Testis (tissue), 3 donors: ENCODE data around the gene FNIP1. TPM values are rescaled to one million over a fixed set of nuclear protein-coding genes. Genes with fewer than 3 reads are reported as not detected.

Experiments used
- DNase-seq: peaks from one replicate; pipeline ENCODE4 v3.0.0-alpha.2; 2019
- H3K27ac ChIP-seq, 2 donors: fragments of 200-600 bp; sonication (generic); one replicate each; pipeline ENCODE4 v1.5.1; 2019
- H3K27me3 ChIP-seq: fragments of 200-600 bp; sonication (generic); one replicate; pipeline ENCODE4 v1.5.1; 2019
- H3K36me3 ChIP-seq: fragments of 200-600 bp; sonication (generic); one replicate; pipeline ENCODE4 v1.5.1; 2017; ENCODE audit warnings: low read depth; ENCODE audit errors: missing control alignments
- H3K4me1 ChIP-seq: fragments of 200-600 bp; sonication (generic); one replicate; pipeline ENCODE4 v1.5.1; 2019
- H3K4me3 ChIP-seq, 2 donors: fragments of 200-600 bp; sonication (generic); one replicate each; pipeline ENCODE4 v1.5.1; 2017 to 2019
- H3K9me3 ChIP-seq: fragments of 200-600 bp; sonication (generic); one replicate; pipeline ENCODE4 v1.5.1; 2017
- CTCF ChIP-seq, 3 experiments: fragments of 450-650 bp in 2 of 3; fragments of 200-600 bp in 1 of 3; sonication (generic) in 1 of 3; IDR thresholded peaks; one replicate each; pipeline ENCODE4 v1.5.1; 2016 to 2019; ENCODE audit warnings: antibody characterized with exemption in 3 of 3, mild to moderate bottlenecking in 2 of 3, moderate library complexity in 1 of 3
- POLR2A ChIP-seq: fragments of 450-650 bp; IDR thresholded peaks from one replicate; pipeline ENCODE4 v1.6.1; 2017; ENCODE audit warnings: antibody characterized with exemption, mild to moderate bottlenecking, moderate library complexity
- WGBS, 2 donors: methylation state at CpG; one replicate each; pipeline ENCODE4 v1.1.5; 2018; 5-methylcytosine and 5-hydroxymethylcytosine counted together
- intact Hi-C: fragments of 100-400 bp; cut with DNase I; formaldehyde crosslinking; loops from one replicate; pipeline ENCODE4 v1.15.1; 2023; ENCODE audit warnings: low total_unique reads
- polyA plus RNA-seq: library from polyadenylated mRNA; stranded (reverse); fragments of 350-450 nt; fragmentation: Illumina TruSeq; extraction: RNeasy Lipid Tissue Mini Kit (QIAGEN cat#74804); gene quantifications from one replicate; pipeline ENCODE4 v1.2.3, GENCODE V29; 2014; ENCODE audit warnings: low read depth, low replicate concordance; ENCODE audit not compliant: insufficient read depth
- total RNA-seq, 2 donors: library from RNA; depleted of rRNA; stranded (reverse); fragments of >200 nt; gene quantifications; one replicate each; pipeline ENCODE4 v1.2.3, GENCODE V29; 2016

The FNIP1 gene
- total and polyA plus RNA-seq, 3 donors from 2014 or later = 29.2 to 61.3 (median 60.1) TPM

- intact Hi-C loops = no loop called here
- Histone ChIP-seq H3K4me3 (no peak overlapping the region), H3K36me3 (no peaks in the 10 kb centered on the region), H3K27me3 (no peaks in the 10 kb centered on the region), H3K9me3 (no peaks in the 10 kb centered on the region), H3K27ac (no peak overlapping the region), H3K4me1 (peaks cover 8% of the 10 kb centered on the region)
- no peak for DNase-seq
- 97 to 98% methylated on average over 1 of the region's 1 CpG for WGBS, 2 donors
- TF ChIP-seq CTCF (IDR thresholded peaks at IDR 0.05) = no peak
- TF ChIP-seq POLR2A = no peak
These were observed 38.8 kb downstream of the FNIP1 start for GRCh38 chr5:131757830-131758519.

- TF ChIP-seq POLR2A = no peak
- no peak for TF ChIP-seq CTCF (IDR thresholded peaks at IDR 0.05)
- 73 to 81% methylated on average over 1 of the region's 1 CpG for WGBS, 2 donors
- Histone ChIP-seq H3K4me3 (no peak overlapping the region), H3K27me3 (no peaks in the 10 kb centered on the region), H3K27ac (no peak overlapping the region), H3K9me3 (no peaks in the 10 kb centered on the region), H3K4me1 (peaks cover 8% of the 10 kb centered on the region), H3K36me3 (no peaks in the 10 kb centered on the region)
- intact Hi-C loops = no loop called here
- no peak for DNase-seq
These were observed 39.9 kb downstream of the FNIP1 start for GRCh38 chr5:131756942-131757341.

- peaks cover 8% of the 10 kb centered on the region for H3K4me1 ChIP-seq
- H3K4me3 ChIP-seq = no peak overlapping the region
- DNase-seq = no peak
- H3K36me3 ChIP-seq = no peaks in the 10 kb centered on the region
- H3K27ac ChIP-seq = no peak overlapping the region
- H3K9me3 ChIP-seq = no peaks in the 10 kb centered on the region
- intact Hi-C loops = no loop called here
- no peaks in the 10 kb centered on the region for H3K27me3 ChIP-seq
- 73% methylated on average over 1 of the region's 1 CpG for WGBS, 2 donors
- TF ChIP-seq CTCF (IDR thresholded peaks at IDR 0.05) (no peak), POLR2A (no peak)
These were observed 42.5 kb downstream of the FNIP1 start for GRCh38 chr5:131754363-131754762.

GRCh38 chr5:131751506-131751905 lies 45.3 kb downstream of the FNIP1 start:
- intact Hi-C loops = no loop called here
- Histone ChIP-seq H3K36me3 (no peaks in the 10 kb centered on the region), H3K27me3 (no peaks in the 10 kb centered on the region), H3K4me3 (no peak overlapping the region), H3K27ac (no peak overlapping the region), H3K9me3 (no peaks in the 10 kb centered on the region), H3K4me1 (peaks cover 8% of the 10 kb centered on the region)
- DNase-seq = no peak
- TF ChIP-seq CTCF (IDR thresholded peaks at IDR 0.05) (no peak), POLR2A (no peak)
- 88 to 93% methylated on average over 2 of the region's 2 CpGs for WGBS, 2 donors
